Left renal cortex interstitium (tissue), 4 donors: Measurements from ENCODE around the gene LPAR1. TPM values are rescaled to one million over a fixed set of nuclear protein-coding genes. Genes with fewer than 3 reads are reported as not detected.

Experiments used
- DNase-seq, 4 donors: peaks; one replicate each; pipeline ENCODE4 v3.0.0-alpha.2; 2013; ENCODE audit warnings: low read depth in 4 of 4, low spot score in 2 of 4, missing footprints in 1 of 4
- polyA plus RNA-seq, 4 donors: library from polyadenylated mRNA; unstranded; fragments of 120-200 nt; gene quantifications; one replicate each; pipeline ENCODE4 v1.2.1, GENCODE V29; 2013; ENCODE audit not compliant: insufficient read length in 4 of 4

LPAR1 gene
- polyA plus RNA-seq, 4 donors: 22.9 to 33.1 (median 27.3) TPM

DNA sequence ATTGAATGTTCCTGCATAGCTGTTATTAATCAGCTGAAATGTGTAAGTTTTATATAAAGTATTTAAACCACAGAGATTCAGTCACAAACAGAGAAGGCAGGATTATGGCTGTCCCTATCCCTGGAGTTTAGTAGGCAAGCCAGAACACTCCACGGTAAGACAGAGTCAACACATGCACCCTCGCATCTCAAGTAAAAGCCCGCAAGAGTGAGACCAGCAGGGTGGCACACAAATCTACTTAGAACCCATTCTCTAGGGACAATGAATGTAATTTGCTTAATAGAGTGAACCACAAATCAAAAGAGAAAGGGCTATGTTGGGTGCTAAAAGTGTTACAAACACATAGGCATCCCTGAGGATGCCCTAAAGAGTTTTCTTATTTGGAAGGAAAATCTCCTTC lies 35.1 kb downstream of the LPAR1 start:
- DNase-seq: no peak

DNA sequence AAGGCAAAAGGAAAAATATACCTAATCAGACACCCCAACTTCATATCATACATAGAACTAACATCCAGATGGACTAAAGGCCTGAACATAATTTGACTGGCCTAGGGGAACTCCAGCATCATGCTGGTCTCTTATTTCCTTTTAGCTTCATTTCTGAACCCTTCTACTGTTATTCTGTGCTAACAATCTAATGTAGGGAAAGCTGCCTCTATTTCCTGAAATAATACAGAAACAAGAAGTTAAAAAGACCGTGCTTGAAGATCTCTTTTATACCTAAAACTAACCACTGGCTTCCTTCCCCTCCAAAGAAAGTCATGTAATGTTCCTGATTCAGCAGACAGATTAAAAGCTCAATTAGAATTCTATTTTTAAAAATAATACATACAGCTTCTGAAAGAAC lies 36.7 kb downstream of the LPAR1 start:
- DNase-seq: no peak

DNA sequence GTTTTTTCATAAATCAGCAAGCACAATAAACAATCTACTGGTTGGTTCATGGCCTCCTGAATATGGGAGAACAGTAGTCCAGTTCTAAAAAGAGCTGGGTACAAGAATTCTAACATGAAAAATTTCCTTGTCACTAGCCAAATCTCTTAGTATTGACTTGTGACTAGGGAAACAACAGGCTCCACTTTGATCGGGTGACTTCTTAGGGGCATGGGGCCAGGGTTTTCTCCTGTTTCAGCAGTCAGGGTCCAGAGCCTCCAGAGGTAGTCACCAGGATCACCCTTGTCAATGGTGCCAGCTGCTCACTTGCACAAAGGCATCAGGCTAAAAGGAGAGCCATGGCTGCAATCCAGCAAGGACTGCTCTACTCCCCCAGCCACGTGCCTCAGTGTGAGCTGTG lies 38.1 kb downstream of the LPAR1 start:
- DNase-seq: no peak

DNA sequence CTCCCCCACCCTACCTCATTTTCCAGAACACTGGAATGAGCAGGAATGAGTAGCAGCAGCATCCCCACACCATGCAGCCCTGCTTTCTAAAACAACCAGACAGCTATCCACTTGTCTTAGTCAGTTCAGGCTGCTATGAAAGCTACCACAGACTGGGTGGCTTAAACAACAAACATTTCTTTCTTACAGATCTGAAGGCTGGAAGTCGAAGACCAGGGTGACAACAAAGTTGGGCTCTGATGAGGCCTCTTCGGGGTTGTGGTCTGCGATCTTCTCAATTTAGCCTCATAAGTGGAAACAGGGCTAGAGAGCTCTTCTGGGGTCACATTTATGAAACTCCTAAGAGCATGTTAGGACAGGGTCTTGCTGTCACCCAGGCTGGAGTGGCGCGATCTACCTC lies 38.9 kb downstream of the LPAR1 start:
- no peak for DNase-seq

DNA sequence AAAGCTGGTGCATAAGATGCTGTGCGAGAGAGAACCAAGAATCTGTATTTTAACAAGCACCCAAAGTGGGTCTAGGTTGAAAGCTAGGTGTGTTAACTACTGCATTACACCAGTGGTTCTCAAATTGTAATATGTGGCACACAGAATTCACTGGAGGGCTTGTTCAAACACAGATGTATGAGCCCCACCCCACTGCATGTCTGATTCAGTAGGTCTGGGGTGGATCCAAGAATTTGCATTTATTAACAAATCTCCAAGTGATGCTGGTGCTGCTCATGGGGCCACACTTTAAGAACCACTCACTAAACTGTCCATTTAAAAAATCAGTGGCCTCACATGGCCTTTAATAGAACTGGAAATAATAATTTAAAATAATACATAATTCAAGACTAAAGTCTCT lies 40.4 kb downstream of the LPAR1 start:
- no peak for DNase-seq

DNA sequence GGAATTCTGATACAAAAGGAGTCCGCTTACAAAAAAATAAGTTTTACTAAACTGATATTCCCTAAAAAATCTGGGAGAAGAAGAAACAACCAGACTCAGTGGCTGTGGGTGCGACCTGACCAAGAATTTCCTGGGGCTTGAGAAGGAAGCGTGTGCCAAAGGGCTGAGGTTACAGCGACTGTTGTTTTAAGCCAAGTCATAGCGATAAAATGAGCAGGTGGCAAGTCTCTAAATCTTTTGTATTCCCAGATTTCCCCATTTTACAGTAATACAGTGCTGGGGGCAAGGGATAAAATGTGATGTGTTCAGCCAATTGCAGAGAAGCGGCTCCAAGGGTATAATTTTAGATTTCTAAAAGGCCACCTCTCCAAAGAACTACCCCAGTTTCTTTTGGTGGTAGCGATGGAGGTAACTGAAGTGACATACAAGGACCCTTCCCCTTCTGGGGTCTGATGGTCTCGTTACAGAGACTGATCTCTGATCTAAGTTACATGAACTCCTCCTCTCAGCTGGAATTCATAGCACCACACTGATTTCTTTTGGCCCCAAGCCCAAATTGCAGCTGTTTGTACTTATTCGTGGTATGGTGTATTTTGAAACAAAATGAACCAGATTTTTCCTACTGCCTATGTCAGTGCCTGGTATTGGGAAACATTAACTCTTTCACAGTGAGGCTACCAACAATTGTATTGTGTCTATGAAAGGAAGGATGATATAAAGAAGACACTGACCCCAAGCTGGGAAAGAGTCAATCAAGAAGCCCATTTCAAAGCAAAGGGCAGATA lies 41.6 kb downstream of the LPAR1 start:
- no peak for DNase-seq

DNA sequence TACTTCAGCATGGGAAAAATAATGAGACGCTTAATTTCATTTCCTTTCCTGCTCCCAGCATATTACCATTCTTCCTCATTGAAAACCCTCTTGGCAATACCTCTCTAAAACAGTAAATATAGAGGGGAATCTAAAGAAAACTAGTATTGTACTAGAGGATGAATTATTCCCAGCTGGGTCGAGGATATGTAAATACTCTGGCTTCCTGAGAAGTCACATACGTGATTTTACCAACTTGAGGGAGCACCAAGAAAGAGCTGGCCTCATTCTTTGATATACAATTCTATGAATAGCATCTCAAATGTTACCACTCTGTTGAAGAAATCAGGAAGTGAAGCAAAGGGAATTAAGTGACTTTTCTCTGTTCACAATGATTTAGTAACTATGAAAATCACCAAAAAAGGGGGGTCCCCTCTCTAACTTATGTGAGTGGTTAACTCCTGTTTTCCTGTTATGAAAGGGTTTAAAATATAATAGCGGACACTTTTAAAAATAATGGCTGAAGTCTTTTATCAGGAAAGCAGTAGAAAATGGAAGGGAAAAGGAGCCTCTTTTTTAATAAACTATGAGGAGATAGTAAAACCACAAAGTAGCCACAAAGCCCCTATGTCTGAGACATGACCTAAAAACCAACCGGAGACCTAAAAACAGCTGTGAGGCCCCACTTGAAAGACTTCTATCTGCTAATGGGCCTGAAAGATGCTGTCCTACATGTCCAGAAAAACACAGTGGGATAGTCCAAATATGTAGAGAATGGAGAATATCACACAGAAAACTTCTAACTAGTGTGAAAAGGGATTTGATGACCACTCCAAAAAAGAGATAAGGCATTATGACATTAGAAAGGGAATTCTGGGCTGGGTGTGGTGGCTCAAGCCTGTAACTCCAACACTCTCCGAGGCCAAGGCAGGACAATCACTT lies 42.6 kb downstream of the LPAR1 start:
- DNase-seq: no peak

DNA sequence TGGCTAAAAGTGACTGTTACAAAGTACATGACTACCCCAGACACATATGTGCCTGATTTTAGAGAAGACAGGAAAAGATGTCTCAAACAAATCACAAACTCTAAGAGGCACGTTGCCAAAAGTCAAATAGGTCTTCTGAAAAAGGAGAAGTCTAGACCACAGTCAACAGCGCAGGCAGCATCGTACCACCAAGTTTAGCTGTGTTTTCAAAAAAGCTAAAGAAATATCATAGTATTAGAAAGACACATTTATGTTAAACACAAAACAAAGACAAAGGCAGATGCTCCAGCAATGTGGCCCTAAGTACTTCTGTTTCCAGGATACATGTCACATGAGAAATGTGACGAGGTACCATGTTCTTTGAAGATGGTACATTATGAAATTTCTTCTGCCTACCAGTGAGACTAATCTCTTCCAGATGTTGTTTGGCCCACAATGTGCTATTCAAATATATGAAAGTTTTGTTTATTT lies 43.5 kb downstream of the LPAR1 start:
- no peak for DNase-seq

DNA sequence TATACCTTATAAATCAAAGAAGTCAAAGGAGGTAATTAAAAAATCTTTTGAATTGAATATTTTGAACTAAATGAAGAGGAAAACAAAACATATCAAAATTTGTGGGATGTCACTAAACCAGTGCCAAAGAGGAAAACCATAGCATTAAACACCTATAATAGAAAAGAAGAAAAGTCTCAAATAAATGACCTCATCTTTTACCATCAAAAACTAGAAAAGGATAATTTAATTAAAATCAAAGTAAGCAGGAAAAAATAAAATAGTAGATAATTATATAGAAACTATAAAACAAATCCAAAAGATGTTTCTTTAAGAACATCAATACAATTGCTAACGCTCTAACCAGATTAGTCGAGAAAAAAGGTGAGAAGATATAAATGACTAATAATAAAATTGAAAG lies 47.8 kb downstream of the LPAR1 start:
- no peak for DNase-seq

DNA sequence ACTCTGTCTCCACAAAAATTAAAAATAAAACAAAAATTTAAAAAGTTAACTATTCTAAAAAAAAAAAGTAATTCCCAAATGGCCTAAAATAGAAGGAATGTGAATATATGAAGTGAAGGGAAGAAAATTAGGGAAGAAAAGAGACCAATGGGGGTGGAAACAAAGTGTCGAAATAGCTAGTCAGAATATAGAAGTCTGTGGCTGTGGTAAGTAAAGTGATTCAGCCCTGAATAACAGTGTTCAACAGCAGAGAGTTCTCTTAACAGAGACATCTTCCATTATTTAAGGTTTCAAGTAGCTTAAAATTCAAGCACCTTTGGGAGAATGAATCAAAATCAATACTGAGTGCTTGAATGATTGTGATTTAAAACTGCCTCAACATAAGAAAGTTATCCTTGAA lies 51.7 kb downstream of the LPAR1 start:
- DNase-seq: no peak

DNA sequence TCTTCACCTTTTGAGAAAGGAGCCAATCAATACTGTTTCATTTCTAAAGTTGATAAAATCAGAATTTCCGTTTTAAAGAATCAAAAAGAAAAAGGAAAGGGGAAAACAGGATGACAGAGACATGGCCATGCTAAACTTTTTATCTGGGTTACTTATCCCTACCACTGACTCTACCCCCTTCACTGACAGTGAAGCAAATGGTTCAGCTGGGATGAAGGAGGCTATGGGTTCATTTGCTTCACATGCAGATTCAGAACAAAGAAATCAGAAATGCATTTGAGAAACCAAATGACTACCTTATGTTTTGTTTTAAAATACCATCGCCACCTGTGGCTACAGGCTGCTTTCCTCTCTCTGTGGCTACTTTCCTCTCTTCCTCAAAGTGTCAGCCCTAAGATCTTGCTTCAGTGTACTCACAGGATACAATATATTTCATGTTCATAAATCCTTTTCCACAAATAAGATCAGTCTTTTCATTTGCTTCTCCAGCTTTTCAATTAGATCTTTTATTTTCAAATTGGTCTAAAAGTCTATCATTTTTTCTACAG lies 53.3 kb downstream of the LPAR1 start:
- no peak for DNase-seq

DNA sequence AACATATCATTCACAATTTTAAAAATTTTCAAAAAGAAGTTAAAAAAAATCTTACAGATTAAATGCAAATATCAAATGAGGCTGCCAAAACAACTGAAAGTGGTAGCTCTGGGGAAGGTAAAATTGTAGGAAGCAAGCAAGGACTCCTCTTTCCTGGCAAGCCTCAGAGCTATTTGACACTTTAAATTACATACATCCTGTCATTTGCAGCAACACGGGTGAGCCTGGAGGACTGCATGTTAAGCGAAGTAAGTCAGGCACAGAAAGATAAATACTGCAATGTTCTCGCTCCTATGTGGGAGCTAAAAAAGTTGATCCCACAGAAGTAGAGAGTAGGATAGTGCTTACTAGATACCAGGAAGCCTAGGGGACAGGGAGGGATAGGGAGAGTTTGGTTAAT lies 58.0 kb downstream of the LPAR1 start:
- DNase-seq: no peak

DNA sequence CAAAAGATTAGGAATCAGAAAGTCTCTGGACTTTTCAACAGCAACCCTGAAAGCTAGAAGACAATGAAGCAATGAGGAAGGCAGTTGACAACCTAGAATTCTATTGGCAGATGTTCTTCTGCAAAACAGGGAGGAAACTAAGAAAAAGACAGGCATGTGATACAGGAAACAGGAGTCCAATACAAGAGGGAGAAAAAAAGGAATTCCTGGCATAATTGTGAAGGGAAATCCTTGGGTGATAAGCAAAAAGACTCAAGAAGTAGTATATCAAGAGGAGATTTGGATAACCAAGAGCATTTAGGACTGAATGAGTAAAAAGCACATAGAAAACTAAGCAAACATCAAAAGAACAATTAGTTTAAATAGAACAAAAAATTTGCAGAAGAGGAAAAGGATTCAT lies 58.6 kb downstream of the LPAR1 start:
- DNase-seq: no peak

DNA sequence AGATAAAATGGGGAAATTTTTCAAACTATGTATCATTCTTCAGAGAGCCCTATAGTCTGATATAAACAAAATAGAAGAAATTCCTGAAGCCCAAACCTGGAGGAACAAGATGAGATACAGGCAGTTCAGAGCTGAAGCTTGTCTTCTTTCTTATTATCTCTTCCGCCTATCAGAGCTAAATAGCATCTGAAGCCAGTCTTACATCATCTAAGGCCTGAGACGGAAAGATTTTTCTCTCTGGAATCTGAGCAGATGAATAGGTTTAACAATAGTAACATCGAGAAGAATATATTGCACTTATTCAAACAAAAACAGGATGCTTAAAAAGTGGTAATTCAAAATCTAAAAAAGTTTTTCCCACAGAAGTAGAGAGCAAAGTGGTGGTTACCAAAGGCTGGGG lies 59.8 kb downstream of the LPAR1 start:
- DNase-seq: no peak

DNA sequence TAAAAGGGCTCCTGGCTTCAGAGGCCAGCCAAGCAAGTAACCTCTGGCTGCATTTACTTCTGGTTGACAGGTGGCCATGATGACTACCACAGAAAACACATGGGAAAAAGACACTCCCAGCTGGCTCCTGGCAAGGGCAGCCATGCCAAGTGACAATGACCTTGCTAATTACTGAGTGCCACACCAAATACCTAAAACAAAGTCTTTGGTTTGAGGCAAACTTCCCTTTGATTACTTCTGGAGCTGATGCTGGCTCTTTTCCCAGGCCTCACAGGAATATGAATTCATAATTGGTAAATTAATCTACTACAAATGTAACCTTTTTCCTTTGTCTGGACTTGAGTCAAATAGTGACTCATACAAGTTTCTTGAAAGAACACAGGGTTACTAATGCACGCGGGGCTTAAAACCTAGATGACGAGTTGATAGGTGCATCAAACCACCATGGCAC lies 61.0 kb downstream of the LPAR1 start:
- no peak for DNase-seq

DNA sequence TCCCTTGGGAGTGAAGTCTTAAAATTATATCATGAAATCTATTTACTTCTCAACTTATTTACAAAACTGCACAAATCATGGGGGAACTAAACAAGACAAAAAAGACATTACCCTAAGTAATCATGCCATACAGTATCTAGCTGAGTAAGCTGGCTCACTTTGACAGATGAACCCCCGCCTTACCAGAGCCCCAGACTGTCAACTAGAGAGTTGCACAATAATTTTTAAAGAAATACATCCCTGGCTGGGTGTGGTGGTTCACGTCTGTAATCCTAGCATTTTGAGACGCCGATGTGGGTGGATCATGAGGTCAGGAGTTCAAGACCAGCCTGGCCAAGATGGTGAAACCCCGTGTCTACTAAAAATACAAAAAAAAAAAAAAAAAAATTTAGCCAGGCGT lies 62.3 kb downstream of the LPAR1 start:
- no peak for DNase-seq

DNA sequence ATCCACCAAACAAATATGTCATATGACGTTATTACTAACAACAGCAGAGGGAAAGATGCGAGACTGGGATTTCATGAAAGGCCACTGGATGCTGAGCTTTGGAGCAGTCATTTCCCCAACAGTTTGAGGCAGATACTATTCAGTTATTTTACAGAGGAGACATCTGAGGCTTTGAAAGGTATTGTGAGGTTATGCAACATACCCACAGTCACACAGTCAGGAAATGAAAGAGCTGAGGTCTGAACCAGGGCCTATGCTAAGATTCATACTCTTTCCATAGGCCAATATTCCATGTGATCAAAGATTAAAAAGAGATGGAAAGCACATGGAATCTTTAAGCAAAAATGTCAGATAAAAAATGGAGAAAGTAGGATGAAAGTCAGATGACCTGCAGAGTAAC lies 63.0 kb downstream of the LPAR1 start:
- DNase-seq: no peak

DNA sequence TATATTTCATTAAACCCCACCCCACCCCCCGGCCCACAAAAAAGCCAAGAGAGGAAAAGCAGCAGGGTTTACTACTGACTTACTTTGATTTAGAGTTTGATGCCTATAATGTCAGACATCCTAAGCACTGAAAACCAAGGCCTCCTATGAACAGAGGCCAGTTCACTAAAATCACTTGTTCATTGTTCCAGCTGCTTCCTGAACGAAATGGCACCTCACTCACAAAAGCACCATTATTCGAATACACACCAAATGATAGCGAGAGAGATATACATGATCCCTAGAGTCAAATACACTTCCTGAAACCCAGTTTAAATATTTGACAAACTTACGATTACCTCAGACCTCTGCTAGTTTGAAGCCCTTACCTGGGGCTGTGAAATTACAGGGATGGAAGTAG lies 66.6 kb downstream of the LPAR1 start:
- no peak for DNase-seq

DNA sequence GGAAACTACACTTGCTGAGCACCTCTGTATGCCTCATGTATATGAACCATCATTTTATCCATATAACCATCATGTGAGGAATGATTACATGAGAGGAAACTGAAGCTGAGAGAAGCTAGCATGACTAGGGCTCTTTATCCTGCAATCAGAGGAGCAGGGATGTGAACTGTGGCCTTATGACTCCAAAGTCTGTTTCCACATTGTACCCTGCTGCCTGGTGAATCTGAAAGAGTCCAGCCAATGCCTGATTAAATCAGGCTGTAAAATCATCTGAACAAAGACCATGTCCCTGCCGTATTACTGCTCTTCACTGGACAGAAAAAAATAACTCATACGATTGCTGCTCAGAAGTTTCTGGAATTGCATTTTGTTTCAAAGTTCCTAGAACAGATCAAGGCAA lies 67.0 kb downstream of the LPAR1 start:
- no peak for DNase-seq

DNA sequence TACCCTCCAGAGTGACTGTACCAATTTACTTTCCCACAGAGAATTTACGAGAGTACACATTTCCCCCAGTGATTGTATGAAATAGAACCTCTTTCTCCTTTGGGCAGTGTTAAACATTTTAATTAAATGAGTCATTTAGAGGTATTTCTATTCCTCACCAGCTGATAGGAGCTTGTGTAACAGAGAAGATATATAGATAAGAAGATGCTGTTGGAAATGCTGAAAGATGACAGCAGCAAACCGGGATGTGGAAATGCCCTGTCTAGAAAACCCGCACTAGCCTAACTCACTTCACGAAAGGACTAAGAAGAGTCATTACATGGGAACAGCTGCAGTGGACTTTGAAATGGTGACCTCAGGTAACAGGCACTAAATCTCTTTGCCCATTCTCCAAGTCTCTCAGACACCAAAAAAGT lies 68.3 kb downstream of the LPAR1 start:
- DNase-seq: no peak

DNA sequence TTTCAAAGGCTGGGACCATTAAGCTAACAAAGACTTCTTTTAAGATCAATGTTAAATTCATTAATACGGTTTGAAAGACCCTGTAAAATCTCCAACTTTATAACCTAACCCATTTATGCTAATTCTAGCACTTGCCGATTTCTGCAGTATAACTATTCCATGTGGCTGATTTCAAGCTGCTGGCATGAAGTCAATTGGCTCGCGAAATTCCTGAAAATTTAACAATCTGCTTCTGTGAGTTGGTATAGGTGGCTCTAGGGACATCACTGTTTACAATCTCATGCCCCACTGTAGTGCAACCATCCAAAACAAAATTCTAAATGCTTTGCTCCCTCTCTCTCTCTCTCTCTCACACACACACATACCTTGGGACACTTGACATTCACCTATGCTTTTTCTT lies 70.2 kb downstream of the LPAR1 start:
- DNase-seq: no peak
